HepG2 (cell line): ENCODE measurements around the gene MC1R. TPM values are rescaled to one million over a fixed set of nuclear protein-coding genes. Genes with fewer than 3 reads are reported as not detected.

Experiments used
- ARID3A ChIP-seq: IDR thresholded peaks from 2 replicates; pipeline ENCODE4 v1.6.1; 2012; ENCODE audit warnings: low read depth, low read length, improper control_type of control experiment
- BORCS8-MEF2B ChIP-seq: sonication (generic); formaldehyde crosslinking; IDR thresholded peaks from 2 replicates; pipeline ENCODE4 v1.8.0; 2022; ENCODE audit warnings: mild to moderate bottlenecking, missing genetic modification reagents
- KMT2A ChIP-seq: sonication (generic); formaldehyde crosslinking; IDR thresholded peaks from 2 replicates; pipeline ENCODE4 v1.4.0; 2020; ENCODE audit warnings: missing genetic modification reagents
- LBX2 ChIP-seq: sonication (generic); formaldehyde crosslinking; IDR thresholded peaks from 2 replicates; pipeline ENCODE4 v1.5.0; 2020; ENCODE audit warnings: missing genetic modification reagents, mild to moderate bottlenecking, borderline replicate concordance
- MXI1 ChIP-seq: IDR thresholded peaks from 3 replicates; pipeline ENCODE4 v1.6.1; 2012; ENCODE audit warnings: low read depth, low read length, inconsistent platforms, borderline replicate concordance
- NFE2L2 ChIP-seq: fragments of 150-350 bp; IDR thresholded peaks from 2 replicates; pipeline ENCODE4 v1.6.1; 2014; ENCODE audit warnings: low read length
- NFYC ChIP-seq: IDR thresholded peaks from 2 replicates; pipeline ENCODE4 v1.6.1; 2016; ENCODE audit warnings: missing genetic modification reagents, missing compliant biosample characterization
- NONO ChIP-seq, 2 experiments: fragments of 450-650 bp in 1 of 2; sonication (generic) in 1 of 2; formaldehyde crosslinking in 1 of 2; IDR thresholded peaks in 1 of 2; conservative IDR thresholded peaks in 1 of 2; 2 replicates each; pipeline versions ENCODE4 v1.6.1 to v1.8.0; 2017 to 2022; ENCODE audit warnings: mild to moderate bottlenecking in 1 of 2, missing genetic modification reagents in 1 of 2, moderate library complexity in 1 of 2
- RELA ChIP-seq: sonication (generic); formaldehyde crosslinking; IDR thresholded peaks from 2 replicates; pipeline ENCODE4 v1.4.0; 2020; ENCODE audit warnings: missing genetic modification reagents
- TOE1 ChIP-seq: sonication (generic); formaldehyde crosslinking; IDR thresholded peaks from 2 replicates; pipeline ENCODE4 v1.4.0; 2020; ENCODE audit warnings: mild to moderate bottlenecking, missing genetic modification reagents
- YEATS2 ChIP-seq: sonication (generic); formaldehyde crosslinking; IDR thresholded peaks from 2 replicates; pipeline ENCODE4 v1.4.0; 2020; ENCODE audit warnings: missing genetic modification reagents, borderline replicate concordance
- ZBTB39 ChIP-seq: sonication (generic); formaldehyde crosslinking; IDR thresholded peaks from 2 replicates; pipeline ENCODE4 v1.5.0; 2020; ENCODE audit warnings: missing genetic modification reagents
- ZNF605 ChIP-seq: sonication (generic); formaldehyde crosslinking; IDR thresholded peaks from 2 replicates; pipeline ENCODE4 v1.8.0; 2022; ENCODE audit warnings: mild to moderate bottlenecking, missing genetic modification reagents
- ZNF644 ChIP-seq: IDR thresholded peaks from 2 replicates; pipeline ENCODE4 v1.6.1; 2016; ENCODE audit warnings: low read depth
- ZNF878 ChIP-seq: sonication (generic); formaldehyde crosslinking; IDR thresholded peaks from 2 replicates; pipeline ENCODE4 v1.8.1; 2023; ENCODE audit warnings: mild to moderate bottlenecking, missing genetic modification reagents, moderate library complexity
- polyA plus RNA-seq, 8 experiments: library from polyadenylated mRNA; depleted of rRNA in 3 of 8; stranded (reverse) in 7 of 8; unstranded in 1 of 8; fragments of >200 nt; fragmentation: Illumina TruSeq in 4 of 8; extraction: Trizol in 4 of 8; gene quantifications; 2 replicates each; pipeline versions ENCODE4 v1.2.1 to v1.2.3, GENCODE V29; 2011 to 2016; ENCODE audit warnings: low read depth in 4 of 8, missing spikeins in 1 of 8, mixed read lengths in 1 of 8; ENCODE audit not compliant: insufficient read depth in 1 of 8
- total RNA-seq, 5 experiments: library from RNA; depleted of rRNA; stranded (reverse); fragments of >200 nt; fragmentation: Illumina TruSeq; extraction: Trizol; gene quantifications; 2 replicates each; pipeline ENCODE4 v1.2.3, GENCODE V29; 2016; ENCODE audit warnings: low read depth in 1 of 5
- TF ChIP-seq, protein P1 (sequence below): sonication (generic); formaldehyde crosslinking; IDR thresholded peaks from 2 replicates; pipeline ENCODE4 v1.8.1; 2023; ENCODE audit warnings: missing genetic modification reagents, inconsistent platforms, borderline replicate concordance
- TF ChIP-seq, protein P2 (sequence below): IDR thresholded peaks from 2 replicates; pipeline ENCODE4 v1.6.1; 2016; ENCODE audit warnings: low read depth, missing genetic modification reagents, missing compliant biosample characterization
- TF ChIP-seq, protein P3 (sequence below): IDR thresholded peaks from 2 replicates; pipeline ENCODE4 v1.6.1; 2016; ENCODE audit warnings: low read depth, borderline replicate concordance

MC1R gene
- total and polyA plus RNA-seq, 2 of the 13 experiments (the other 11 are each of a cell fraction or from before 2014, with no cell fraction given), result 9.1 to 14.8 TPM

DNA sequence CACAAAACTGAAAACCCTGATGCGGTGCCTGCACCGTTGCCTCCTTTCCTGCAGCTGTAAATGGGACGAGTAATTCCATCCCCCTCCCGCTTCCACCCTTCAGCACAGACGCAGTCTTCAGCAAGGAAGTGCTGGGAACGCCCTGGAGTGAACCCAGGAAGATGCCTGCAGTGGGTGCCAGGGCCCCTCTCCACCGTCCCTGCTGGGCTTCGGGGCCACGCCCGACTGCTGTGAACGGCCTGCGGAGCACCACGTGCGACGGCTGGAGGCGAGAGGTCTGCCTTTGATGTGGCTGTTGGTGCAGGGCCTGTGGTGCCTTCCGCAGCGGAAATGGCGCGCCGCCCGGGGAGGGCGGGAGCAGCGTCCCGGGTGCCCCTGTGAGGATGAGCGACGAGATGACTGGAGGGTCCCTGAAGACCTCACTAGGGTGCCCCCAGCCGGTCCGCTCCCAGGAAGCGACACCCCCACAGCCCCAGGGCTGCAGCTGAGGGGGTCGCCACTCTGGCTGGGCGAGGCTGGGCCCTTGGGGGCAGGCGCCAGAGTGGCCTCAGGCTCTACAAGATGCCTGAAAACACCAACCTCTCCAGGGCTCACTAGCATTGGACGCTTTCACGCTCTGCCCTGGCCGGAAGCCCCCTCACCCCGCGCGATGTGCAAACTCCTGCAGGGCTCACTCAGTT lies 749 bp upstream of the MC1R start (continued):
- TF ChIP-seq KMT2A (CRISPR knock-in tag), result peak; percentile 92
- TF ChIP-seq, protein P1, sequence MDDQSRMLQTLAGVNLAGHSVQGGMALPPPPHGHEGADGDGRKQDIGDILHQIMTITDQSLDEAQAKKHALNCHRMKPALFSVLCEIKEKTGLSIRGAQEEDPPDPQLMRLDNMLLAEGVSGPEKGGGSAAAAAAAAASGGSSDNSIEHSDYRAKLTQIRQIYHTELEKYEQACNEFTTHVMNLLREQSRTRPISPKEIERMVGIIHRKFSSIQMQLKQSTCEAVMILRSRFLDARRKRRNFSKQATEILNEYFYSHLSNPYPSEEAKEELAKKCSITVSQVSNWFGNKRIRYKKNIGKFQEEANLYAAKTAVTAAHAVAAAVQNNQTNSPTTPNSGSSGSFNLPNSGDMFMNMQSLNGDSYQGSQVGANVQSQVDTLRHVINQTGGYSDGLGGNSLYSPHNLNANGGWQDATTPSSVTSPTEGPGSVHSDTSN (CRISPR knock-in tag), result peak; percentile 67; the same call in 1 of the 2 replicates
- TF ChIP-seq TOE1 (CRISPR knock-in tag), result peak; percentile 98; the same call in 1 of the 2 replicates
- TF ChIP-seq ZNF644 (CRISPR knock-in tag), result peak; percentile 97
- TF ChIP-seq, protein P2, sequence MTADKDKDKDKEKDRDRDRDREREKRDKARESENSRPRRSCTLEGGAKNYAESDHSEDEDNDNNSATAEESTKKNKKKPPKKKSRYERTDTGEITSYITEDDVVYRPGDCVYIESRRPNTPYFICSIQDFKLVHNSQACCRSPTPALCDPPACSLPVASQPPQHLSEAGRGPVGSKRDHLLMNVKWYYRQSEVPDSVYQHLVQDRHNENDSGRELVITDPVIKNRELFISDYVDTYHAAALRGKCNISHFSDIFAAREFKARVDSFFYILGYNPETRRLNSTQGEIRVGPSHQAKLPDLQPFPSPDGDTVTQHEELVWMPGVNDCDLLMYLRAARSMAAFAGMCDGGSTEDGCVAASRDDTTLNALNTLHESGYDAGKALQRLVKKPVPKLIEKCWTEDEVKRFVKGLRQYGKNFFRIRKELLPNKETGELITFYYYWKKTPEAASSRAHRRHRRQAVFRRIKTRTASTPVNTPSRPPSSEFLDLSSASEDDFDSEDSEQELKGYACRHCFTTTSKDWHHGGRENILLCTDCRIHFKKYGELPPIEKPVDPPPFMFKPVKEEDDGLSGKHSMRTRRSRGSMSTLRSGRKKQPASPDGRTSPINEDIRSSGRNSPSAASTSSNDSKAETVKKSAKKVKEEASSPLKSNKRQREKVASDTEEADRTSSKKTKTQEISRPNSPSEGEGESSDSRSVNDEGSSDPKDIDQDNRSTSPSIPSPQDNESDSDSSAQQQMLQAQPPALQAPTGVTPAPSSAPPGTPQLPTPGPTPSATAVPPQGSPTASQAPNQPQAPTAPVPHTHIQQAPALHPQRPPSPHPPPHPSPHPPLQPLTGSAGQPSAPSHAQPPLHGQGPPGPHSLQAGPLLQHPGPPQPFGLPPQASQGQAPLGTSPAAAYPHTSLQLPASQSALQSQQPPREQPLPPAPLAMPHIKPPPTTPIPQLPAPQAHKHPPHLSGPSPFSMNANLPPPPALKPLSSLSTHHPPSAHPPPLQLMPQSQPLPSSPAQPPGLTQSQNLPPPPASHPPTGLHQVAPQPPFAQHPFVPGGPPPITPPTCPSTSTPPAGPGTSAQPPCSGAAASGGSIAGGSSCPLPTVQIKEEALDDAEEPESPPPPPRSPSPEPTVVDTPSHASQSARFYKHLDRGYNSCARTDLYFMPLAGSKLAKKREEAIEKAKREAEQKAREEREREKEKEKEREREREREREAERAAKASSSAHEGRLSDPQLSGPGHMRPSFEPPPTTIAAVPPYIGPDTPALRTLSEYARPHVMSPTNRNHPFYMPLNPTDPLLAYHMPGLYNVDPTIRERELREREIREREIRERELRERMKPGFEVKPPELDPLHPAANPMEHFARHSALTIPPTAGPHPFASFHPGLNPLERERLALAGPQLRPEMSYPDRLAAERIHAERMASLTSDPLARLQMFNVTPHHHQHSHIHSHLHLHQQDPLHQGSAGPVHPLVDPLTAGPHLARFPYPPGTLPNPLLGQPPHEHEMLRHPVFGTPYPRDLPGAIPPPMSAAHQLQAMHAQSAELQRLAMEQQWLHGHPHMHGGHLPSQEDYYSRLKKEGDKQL (CRISPR knock-in tag), result peak; percentile 95
- TF ChIP-seq YEATS2 (CRISPR knock-in tag), result peak; percentile 93
- peak; percentile 94 for TF ChIP-seq ZNF605
- TF ChIP-seq LBX2, result peak; percentile 97
- TF ChIP-seq BORCS8-MEF2B (CRISPR knock-in tag), result peak; percentile 99
- no peak for TF ChIP-seq NFE2L2
- TF ChIP-seq ARID3A, result no peak
- TF ChIP-seq, protein P3, sequence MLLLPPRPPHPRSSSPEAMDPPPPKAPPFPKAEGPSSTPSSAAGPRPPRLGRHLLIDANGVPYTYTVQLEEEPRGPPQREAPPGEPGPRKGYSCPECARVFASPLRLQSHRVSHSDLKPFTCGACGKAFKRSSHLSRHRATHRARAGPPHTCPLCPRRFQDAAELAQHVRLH (CRISPR knock-in tag), result peak; percentile 99
- TF ChIP-seq NONO (IDR thresholded peaks at IDR 0.05), result no peak
- peak; percentile 98 for TF ChIP-seq NONO (CRISPR knock-in tag; conservative IDR thresholded peaks at IDR 0.05)
- no peak; the same call in 1 of the 2 replicates for TF ChIP-seq RELA (CRISPR knock-in tag)
- peak; percentile 64; the same call in 1 of the 2 replicates for TF ChIP-seq NFYC (CRISPR knock-in tag)
- peak; percentile 97; the same call in 2 of the 3 replicates for TF ChIP-seq MXI1
- TF ChIP-seq ZNF878 (CRISPR knock-in tag), result peak; percentile 99
- peak; percentile 81; the same call in 1 of the 2 replicates for TF ChIP-seq ZBTB39 (CRISPR knock-in tag)
